Fibroblast of skin of right biceps (primary cell): ENCODE data around the gene KRT3.
A peak's percentile ranks its signal among the peaks of the same experiment; 100 is the strongest.

Source experiments
- DNase-seq: peaks from one replicate; pipeline ENCODE4 v3.0.0-alpha.2; 2013

The KRT3 gene

GRCh38 chr12:52813203-52813819, 17.4 kb upstream of the KRT3 start:
- no peak for DNase-seq

DNA sequence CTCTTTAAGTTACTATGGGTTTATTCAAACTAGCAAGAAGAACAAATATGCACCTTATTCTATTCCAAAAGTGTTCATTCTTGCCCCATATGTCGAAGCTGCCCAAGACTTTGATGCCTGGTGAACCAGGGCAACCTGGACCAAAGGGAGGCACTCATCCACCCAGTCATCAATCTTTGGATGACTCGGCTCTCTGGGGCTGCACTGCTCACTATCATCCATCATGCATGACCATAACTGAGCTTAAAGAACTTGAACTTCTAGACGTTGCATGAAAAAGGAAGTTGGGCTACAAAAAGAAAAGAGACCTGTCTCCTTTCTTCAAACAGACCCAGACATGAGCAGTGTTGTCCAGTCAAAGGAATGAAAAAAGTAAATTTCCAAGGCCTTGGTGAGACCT, 16.8 kb upstream of the KRT3 start:
- no peak for DNase-seq

- no peak for DNase-seq
Observed at GRCh38 chr12:52812073-52812400, 16.1 kb upstream of the KRT3 start.

DNA sequence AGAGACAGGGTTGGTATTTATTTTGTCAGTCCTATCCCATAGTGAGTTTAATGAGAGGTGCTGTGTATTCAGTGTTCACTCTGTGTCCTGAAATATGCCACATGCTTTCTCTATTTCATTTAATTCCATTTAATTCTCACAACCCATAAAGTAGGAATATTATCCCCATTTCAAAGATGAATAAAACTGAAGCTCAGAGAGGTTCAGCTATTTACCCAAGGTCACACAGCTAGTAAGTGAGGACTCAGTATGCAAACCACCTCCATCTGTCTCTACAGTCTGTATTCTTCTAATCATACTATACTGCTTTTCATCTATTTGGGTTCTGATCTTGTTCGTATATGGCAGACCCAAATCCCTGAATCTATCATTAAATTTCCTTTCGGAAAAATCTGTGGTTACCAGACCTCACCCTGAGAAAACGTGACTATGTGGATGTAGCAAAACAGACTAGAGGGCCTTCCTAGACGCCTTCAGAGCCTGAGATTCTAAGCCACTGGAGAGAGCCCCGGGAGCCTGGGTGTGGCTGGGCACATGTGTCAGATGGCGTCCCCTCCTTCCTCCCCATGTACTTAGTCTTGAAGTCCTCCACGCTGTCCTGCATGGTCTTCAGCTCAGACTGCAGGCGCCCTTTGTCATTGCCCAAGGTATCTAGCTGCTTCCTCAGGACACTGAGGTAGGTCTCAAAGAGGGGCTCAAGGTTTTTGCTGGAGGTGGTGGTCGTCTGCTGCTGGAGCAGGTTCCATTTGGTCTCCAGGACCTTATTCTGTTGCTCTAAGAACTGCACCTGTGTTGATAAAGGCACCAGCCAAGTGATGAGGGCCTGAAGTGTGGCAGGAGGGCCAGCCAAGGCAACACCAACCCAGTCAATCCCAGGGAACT, 15.5 kb upstream of the KRT3 start:
- DNase-seq, result no peak

DNA sequence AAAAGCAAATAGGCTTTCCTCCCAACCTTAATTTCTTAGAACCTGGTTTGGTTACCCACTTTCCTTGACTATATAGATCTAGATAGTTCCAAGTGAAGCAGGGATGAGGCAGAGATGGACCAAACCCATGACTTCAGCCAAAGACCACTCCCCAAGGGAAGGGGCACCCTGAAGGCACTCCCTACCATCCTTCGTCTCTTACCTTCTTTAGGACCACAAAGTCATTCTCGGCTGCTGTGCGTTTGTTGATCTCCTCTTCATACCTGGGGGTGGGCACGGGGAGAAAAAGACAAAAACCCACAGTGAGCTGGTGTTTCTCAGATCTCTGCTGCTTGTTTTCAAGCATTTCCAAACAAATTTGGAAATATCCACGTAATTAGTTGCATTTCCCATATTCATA, 14.6 kb upstream of the KRT3 start:
- no peak for DNase-seq

- DNase-seq, result no peak
Observed at GRCh38 chr12:52809166-52809565, 13.2 kb upstream of the KRT3 start.

- no peak for DNase-seq
Observed at GRCh38 chr12:52808573-52809160, 12.8 kb upstream of the KRT3 start.

DNA sequence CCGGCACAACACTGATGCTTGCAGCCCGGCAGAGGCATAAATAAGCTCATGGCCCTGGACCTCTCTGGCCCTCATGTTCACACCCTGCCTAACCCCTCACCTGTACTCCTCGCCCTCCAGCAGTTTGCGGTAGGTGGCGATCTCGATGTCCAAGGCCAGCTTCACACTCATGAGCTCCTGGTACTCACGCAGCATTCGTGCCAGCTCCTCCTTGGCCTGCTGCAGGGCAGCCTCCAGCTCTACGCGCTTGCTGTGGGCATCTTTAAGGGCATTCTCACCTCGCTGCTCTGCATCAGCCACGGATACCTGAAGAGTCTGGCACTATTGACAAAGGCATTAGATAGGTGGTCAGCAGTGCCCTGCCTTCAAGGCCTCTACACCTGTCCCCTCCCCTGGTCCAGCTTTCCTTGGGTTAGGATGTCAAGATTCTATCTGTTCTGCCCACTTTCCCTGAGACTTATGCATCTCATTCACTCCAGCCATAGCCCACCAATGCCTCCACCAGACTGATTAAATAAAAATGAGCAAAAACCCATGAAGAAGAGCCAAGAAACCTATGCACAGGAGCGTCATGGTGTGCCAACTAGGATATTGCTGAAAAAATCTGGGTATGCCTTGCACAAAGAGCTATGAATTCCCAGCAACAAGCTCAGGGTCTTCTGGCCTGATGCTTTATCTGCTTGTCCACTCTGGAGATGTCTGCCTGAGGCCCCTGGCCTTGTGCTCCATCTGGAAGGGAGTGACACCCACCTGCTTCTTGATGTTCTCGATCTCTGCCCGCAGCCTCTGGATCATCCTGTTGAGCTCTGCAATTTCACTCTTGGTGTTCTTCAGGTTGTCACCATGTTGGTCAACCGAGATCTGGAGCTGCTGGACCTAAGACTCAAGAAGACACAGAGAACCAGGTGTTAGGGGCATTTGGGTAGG, 11.9 kb upstream of the KRT3 start:
- DNase-seq, result no peak

DNA sequence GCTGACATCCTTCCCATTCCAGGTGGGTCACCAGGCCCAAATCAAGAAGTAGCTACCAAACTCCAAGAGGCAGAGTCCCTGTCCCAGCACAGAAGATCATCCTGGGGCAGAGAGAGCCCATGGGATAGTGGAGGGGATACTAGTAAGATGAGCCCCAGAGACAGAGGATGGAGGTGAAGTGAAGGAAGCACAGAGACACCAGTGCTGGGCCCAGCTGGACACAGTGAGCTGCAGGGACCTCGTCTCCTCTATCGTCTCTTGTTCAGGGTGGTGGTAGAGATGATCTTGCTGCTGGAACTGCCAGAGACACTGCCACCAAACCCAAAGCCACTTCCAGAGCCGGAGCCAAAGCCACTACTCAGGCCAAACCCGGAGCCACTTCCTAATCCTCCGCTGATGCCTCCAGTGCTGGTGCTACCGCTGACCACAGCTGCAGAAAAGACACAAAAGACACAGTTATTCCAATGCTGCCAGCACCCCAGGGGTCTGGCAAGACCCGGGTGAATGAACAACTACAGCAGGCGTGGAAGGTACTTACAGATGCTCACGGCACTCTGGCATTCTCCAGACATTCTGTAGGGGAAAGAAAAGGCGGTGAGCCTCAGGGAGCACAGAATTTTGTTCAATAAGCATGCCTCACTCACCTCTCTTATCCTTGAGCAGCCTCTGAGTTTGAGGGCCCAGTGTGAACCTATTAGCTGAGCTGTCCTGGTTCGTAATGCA, 11.1 kb upstream of the KRT3 start:
- no peak for DNase-seq

GRCh38 chr12:52806169-52806811, 10.4 kb upstream of the KRT3 start:
- no peak for DNase-seq

- no peak for DNase-seq
Observed at GRCh38 chr12:52805739-52806138, 9.8 kb upstream of the KRT3 start.

- DNase-seq, result no peak
Observed at GRCh38 chr12:52805000-52805399, 9.1 kb upstream of the KRT3 start.

- DNase-seq, result no peak
Observed at GRCh38 chr12:52802442-52802841, 6.5 kb upstream of the KRT3 start.

DNA sequence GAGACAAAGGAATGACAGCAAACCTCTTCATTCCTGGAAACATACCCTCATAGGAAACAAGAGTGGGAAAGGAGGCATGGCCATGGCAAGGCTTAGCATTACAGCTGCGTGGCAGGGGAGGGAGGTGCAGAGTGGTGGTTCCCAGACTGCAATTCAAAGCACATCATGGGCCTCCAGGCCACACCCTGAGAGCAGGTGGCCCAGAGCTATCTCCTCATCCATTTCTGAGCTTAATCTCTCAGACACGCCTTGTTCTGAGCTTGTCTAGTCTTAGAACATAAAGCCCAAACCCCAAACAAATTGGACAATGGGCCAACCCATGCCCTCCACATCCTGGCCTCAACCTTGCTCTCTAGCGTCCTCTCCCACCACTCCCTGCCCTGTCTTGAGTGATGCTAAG, 5.9 kb upstream of the KRT3 start:
- DNase-seq, result no peak

- no peak for DNase-seq
Observed at GRCh38 chr12:52800259-52800917, 4.5 kb upstream of the KRT3 start.

GRCh38 chr12:52799505-52800211, 3.7 kb upstream of the KRT3 start:
- DNase-seq, result no peak

DNA sequence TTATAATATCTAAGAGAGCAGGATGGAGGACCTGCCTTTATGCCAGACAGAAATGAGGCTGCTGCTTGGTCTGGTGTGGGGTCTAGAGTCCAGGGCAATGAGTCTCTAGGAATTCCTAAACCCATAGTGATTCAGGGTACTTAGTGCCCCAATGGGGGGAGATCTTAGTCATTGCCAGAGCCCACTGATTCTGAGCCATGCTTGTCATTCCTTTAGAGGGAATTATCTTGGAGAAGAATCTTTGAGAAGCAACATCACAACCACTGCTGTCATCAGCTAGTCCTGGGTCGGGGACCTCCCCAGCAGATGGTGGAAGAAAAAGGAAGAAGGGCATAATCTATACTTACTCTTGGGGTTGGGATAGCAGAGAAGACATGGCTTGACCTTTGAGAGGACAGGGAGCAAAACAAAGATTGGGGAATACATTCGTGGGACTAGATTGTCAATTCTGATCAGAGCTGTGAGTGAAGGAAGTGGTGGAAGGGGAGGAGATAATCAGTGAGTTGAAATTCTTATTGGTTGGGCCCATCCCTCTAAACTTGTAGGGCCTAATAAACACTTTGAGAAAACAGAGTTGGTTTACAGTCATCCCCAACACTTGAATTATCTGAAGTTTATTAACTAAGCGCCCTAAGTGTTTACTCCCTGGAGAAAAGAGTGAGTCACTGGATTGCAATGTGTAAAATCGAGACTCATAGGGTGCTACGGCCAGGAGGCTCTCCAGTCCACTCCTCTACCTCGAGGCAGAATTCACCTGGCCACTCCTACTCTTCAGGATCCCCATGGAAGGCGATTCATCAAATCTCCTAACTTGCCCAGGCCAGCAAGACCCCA, 3.0 kb upstream of the KRT3 start:
- peak; percentile 94 for DNase-seq

- peak; percentile 91 for DNase-seq
Observed at GRCh38 chr12:52798003-52798670, 2.2 kb upstream of the KRT3 start.

- DNase-seq, result no peak
Observed at GRCh38 chr12:52797529-52797894, 1.6 kb upstream of the KRT3 start.
